HG02884 (cell line): ENCODE results near the gene INSYN2A.

Source experiments
- ATAC-seq: cut with Tn5 transposase; IDR thresholded peaks from one replicate; pipeline ENCODE4 v1.9.1; 2021; ENCODE audit warnings: mild to moderate bottlenecking, moderate library complexity; ENCODE audit not compliant: unreplicated experiment

The INSYN2A gene

GRCh38 chr10:127154831-127155620 is 41.4 kb downstream of the INSYN2A start:
- ATAC-seq, result no peak

GRCh38 chr10:127153181-127153580 is 43.2 kb downstream of the INSYN2A start:
- ATAC-seq, result no peak

- ATAC-seq, result no peak
These were observed 44.3 kb downstream of the INSYN2A start for GRCh38 chr10:127151981-127152699.

DNA sequence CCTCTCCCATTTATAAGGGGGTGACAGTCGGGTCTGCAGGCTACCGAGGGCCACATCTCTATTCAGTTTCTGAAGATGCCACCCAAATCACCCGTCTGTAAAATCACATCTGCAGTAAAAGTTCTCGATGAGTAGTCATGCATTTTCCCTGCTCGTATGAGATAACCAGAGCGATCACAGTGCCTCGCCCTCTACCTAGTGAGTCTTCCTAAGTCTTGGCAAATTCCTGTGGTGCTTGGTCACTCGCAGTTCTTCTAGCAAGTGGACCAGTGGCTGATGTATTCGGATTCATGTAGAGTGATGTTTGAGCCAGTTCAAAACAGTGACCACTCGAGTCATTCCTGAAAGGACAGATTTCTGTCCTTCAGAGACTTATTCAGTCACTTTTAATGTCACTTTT is 44.9 kb downstream of the INSYN2A start:
- ATAC-seq, result no peak

GRCh38 chr10:127150136-127150535 is 46.3 kb downstream of the INSYN2A start:
- ATAC-seq, result no peak

- no peak for ATAC-seq
These were observed 46.8 kb downstream of the INSYN2A start for GRCh38 chr10:127149501-127150081.

DNA sequence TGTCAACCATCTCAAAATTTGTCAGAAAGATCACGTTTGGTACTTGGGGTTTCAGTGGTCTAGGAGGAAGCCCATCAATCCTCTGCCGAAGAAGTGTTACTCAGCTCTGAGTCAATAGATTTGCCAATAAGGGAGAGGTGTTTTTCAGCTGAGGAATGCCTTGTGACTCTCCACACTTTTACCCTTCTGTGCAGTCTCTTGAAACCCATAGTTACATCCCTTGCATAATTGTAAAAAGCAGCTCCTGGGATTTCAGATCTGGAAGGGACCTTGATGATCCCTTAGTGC is 47.5 kb downstream of the INSYN2A start:
- ATAC-seq, result no peak

- ATAC-seq, result no peak
These were observed 48.1 kb downstream of the INSYN2A start for GRCh38 chr10:127148066-127148932.

GRCh38 chr10:127146661-127147060 is 49.7 kb downstream of the INSYN2A start:
- no peak for ATAC-seq
